Esophagus squamous epithelium (tissue), 4 donors: ENCODE results near the gene IQSEC1.

ENCODE experiments used
- POLR2A ChIP-seq, 4 donors: fragments of 450-650 bp; IDR thresholded peaks; one replicate each; pipeline ENCODE4 v1.6.1; 2017; ENCODE audit warnings: antibody characterized with exemption in 4 of 4, mild to moderate bottlenecking in 4 of 4, moderate library complexity in 3 of 4
- TF ChIP-seq, protein P1 (sequence below), 6 experiments: fragments of 450-650 bp in 4 of 6; fragments of 200-600 bp in 2 of 6; sonication (generic) in 2 of 6; IDR thresholded peaks; one replicate each; pipeline ENCODE4 v1.5.1; 2016 to 2019; ENCODE audit warnings: antibody characterized with exemption in 6 of 6, mild to moderate bottlenecking in 4 of 6, moderate library complexity in 4 of 6

DNA sequence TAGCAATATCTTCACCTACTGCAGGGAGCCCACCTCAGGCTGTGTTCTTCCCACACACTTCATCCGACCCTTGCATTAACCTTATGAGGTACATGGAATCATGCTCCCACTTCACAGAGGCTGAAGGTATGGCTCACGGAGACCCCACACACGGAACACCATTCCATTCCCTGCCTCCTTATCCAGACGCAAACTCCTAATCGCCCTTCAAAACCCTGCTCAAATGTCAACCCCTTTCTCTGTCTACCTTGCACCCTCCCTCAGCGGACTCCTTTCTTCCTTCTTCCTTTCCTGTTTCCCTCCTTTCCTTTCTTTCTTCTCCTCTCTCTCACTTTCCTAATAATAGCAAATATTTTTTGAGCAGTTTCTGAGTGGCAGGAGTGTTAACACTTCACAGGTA lies 23.8 kb downstream of the IQSEC1 start:
- TF ChIP-seq, protein P1, sequence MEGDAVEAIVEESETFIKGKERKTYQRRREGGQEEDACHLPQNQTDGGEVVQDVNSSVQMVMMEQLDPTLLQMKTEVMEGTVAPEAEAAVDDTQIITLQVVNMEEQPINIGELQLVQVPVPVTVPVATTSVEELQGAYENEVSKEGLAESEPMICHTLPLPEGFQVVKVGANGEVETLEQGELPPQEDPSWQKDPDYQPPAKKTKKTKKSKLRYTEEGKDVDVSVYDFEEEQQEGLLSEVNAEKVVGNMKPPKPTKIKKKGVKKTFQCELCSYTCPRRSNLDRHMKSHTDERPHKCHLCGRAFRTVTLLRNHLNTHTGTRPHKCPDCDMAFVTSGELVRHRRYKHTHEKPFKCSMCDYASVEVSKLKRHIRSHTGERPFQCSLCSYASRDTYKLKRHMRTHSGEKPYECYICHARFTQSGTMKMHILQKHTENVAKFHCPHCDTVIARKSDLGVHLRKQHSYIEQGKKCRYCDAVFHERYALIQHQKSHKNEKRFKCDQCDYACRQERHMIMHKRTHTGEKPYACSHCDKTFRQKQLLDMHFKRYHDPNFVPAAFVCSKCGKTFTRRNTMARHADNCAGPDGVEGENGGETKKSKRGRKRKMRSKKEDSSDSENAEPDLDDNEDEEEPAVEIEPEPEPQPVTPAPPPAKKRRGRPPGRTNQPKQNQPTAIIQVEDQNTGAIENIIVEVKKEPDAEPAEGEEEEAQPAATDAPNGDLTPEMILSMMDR (IDR thresholded peaks at IDR 0.05), result no peak
- TF ChIP-seq POLR2A (IDR thresholded peaks at IDR 0.05), result no peak
